Stimulated activated CD8-positive, alpha-beta memory T cell treated with anti-CD3 and anti-CD28 coated beads, Interleukin-4, amount 100 ng/mL, for 24 hours (primary cell): ENCODE measurements around the gene NRG2.

Source experiments
- DNase-seq: peaks from one replicate; pipeline ENCODE4 v3.0.0-alpha.2; 2020; ENCODE audit warnings: low read depth

NRG2 gene

DNA sequence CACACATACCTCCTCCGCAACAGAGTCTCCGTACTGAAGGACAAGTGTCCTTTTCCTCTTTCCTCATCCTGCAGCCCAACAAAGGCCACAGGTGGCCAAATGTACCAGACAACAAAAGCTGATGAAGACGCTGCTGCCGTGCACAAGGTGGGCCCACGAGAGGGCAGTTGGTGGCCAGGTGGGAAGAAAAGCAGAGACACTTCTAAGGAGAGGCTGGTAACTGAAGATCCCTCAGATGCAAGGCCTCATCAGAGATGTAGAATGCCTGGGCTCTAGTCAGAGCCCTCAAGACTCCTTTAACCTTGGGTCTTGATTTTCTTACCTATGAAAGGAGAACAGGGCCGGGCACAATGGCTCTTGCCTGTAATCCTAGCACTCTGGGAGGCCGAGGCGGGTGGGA lies 75.7 kb downstream of the NRG2 start:
- no peak for DNase-seq

DNA sequence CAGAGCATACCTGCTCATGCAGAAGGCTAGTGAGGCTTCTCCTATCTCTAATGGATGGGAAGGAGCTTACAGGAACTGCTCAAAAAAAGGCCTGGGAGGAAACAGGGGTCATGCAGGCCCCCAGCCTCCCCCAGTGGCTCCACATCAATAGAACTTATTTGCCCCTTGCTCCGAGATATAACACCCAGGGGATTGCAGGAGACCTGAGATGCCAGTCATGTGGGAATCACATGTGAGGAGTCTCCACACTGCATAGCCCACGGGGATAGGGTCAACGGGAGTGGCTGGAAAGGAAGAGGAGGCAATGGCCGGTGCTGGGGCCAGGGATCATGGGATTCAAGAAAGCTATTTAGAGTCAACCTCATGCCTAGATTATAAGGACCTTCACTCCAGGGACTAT lies 76.2 kb downstream of the NRG2 start:
- DNase-seq, result no peak

DNA sequence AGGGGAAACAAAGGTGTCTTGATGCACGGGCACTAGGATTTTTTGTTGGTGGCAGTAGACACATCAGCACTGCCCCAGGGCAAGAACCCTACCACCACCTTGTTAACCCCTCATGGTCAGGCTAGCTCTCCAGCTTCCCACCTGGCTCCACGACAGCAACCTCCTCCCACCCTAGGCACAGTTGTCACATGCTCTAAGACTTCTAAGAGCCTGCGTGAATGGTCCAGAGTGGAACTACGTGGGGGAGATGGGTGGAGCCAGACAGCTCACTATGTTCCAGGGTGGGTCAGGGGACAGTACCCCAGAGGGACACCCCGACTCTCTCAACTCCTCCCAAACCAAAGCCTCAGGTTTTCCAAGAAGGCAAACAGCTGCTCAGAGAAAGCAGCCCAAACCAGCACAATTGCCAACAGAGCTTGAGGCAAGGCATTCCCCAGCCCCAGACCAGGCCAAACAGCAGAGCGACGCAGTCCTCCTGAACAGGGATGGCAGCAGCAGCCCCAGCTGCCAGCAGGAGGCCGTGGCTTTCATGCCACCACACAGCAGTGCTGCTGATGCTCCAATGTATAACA lies 78.0 kb downstream of the NRG2 start:
- DNase-seq, result no peak

DNA sequence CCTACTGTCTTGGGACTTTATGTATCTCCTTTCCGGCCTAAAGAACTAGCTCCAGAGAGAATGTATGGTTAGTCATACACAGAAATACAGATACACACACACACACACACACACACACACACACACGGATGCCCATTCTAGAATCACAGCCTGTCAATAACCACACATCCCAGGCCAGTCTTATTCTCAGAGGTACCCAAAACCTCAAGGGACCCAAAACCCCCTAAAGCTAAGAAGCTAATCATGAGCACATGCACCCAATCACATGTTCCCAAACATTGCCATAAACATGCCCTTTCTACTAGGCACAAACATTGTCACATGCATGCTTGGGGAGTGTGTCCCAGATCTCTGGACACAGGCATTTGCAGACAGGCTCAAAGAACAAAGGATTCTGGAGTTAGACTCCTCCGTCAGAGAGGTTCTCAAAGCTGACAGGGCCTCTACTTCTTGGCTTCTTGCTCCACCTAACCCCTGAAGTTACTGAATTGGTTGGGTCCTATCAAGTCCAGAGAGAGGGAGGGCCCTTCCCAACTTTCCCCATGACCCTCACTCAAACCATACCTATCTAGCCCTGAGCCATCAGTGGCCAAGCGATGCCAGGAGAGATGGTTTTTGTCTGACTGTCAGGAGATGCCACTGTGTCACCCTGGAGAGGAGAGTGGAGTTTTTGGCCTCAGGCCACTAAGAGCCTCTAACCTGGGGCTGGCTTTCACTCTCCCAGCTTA lies 78.7 kb downstream of the NRG2 start:
- no peak for DNase-seq

DNA sequence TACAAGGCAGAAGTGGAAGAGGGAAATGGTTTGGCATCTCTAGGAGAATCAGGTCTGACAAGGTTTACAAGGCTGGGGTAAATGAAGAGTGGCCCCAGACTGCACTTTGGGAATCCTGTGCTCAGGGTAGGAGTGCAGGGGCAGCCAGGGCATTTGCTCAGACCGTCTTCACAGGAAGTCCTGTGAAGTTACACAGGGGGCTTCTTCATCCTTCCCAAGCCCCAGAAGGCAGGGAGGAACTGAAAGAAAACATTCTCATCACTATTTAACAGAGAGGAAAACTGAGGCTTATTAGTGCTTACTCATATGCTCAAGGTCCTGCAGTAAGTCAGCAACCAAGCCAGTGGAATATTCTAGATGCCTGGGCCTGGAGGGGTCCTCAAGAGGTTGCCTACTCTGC lies 80.7 kb downstream of the NRG2 start:
- DNase-seq, result no peak

DNA sequence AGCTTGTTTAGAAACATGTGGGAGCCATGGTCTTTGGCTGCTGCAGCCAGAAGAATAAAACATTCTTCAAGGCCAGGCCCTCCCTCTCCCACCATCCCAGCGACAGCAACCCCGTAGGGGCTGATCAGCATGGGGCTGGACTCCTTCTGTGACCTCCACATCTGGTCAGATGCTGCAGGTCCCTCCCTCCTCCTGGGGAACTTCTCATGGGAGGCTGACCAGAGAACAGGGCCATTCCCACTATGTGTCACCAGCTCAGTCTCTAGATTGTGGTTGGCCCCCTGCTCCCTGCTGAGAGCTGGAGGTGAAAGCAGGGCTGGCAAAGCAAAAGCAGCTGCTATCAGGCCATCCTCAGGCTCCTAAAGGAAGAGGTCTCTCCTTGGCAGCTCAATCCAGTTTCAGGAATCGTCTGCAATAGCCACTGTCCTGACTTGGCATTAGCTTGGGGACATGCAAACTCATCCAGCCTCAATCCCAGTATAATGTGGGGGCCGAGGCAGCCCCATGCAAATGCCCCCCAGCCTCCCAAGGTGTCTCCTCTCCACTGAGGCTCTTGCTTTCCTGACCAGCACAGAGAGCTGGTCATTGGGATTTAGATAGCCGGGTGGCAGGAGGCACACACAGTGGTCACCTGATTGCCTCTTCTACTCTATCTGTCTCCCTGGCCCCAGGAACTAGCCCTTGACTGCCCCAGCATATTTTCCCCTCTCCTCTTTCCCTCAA lies 81.5 kb downstream of the NRG2 start:
- no peak for DNase-seq

DNA sequence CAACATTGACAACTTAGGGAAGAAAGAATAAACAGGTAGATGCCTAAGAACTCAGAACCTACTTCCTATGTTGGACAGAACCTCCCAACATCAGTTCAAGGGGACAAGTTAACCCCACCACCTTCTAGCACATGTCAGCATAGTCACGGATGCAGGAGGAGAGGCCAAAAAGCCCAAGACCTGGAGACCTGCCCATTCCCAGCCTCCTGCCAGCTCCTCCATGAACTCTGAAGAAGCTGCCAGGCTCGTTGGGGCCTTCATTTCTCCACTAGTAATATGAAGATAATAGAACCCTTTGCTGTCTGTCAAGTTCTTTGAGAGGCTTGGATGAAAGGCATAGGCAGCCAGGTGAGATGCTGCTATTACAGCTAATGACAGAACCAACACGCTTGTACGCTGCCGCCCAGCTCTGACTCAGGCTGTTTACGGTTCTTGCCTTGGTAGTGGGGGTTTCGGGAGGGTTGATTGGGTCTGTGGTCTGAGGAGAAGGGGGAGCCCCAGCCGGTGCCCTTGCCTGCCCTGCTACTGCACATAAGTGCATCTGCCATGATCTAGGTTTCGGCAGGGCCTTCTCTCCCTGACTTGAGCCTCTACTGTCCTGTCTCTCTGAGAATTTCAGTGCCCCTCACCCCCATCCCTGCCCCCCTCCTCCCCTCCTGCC lies 82.2 kb downstream of the NRG2 start:
- DNase-seq, result no peak

DNA sequence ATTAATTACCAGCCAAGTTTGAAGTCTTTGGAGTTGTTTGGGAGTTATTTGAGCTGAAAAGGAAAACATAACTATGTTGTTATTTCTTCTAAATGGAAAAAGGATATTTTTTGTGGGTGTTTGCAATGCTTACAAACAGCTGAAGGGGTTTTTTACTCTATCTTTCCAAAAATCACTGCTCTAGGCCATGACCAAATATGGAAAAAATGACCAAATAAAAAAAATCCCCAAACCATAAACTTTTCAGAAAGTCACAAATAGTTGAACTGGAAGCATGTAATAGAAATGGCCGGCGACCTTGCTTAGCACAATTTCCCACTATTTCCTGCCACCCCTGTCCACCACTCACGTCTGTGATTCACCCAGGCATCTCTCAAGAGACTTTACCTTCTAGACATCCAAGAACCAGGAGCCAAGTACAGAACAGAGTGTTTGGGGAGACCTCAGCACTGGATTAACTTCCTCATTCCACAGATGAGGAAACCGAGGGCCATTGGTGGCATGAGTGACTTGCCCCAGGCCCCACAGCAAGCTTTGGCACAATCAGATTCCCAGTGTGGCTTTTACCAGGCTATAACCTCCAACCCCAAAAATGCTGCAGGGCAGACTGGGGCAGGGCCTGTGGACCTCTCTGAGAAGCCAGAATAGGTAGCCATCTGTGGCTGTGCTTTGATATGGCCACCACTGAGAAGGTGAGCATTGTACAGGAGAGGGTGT lies 84.5 kb downstream of the NRG2 start:
- no peak for DNase-seq

DNA sequence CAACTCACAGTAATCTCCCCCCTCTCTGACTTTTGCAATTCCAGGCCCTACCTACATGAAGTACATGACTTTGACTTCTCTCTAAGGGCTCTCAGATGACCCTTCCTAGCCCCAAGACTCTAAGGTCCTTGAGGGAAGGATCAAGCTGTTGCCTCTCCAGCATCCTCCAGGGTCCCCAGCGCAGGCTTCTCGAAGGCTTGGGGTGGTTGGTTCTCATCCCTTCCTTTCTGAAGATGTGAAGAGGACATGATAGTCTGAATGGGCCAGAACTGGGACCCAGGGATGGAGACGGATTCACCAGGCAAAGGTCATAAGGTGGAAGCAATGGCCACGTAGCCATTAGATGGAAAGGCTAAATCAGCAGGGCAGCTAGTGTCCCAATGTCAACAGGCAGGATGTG lies 86.8 kb downstream of the NRG2 start:
- DNase-seq, result no peak

DNA sequence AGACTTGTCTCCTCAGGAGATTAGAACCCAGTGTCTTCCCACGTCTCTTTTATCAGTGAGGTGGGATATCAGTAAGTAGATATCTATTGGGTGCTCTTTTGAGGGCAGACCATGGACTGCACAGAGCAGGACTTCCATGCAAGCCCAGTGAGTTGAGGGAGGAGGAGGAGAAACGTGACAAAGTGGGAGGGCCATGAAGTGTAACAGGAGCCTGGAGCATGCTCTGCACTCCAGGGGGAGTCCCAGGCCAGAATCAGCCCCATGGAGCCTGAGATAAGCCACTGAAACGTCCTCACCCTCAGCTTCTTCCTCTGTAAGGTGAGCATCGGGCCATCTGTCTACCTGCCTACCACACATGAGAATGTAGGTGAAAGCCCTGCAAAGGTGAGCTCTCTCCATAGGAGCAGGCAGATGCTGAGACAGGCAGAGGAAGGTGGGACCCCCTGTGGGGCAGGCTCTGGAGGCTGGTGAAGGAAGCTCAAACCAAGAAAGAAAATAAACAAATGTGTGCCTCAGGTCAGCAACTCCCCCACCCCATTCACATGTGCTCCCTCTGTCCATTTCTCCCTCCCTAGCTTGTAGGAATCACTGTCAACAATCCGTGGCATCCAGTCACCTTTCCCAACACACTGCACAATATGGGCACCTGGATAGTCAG lies 87.4 kb downstream of the NRG2 start:
- DNase-seq, result no peak

DNA sequence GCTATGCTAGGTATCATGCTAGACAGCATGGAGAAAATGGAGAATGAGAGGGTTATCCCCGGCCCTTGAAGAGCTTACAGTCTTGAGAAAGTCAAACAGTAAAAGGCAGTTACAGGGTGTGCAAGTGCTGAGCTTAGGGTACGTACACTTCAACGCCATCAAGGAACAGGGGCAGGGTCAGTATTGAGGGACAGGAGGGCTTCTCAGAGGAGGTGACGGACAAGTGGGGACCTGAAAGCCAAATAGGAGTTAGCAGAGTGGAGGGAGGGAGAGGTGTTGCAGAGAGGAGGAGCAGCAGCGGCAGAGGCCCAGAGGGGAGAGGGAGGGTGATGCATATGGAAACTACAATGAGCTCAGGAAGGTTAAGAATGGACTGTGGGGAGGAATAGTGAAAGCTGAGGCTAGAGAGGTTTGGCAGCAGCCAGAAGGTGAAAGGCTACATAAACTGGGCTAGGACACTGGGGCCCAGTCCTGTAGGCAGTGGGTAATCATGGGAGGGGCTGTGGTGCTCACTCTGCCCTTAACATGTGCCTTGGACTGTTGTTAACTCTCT lies 88.0 kb downstream of the NRG2 start:
- DNase-seq, result no peak

DNA sequence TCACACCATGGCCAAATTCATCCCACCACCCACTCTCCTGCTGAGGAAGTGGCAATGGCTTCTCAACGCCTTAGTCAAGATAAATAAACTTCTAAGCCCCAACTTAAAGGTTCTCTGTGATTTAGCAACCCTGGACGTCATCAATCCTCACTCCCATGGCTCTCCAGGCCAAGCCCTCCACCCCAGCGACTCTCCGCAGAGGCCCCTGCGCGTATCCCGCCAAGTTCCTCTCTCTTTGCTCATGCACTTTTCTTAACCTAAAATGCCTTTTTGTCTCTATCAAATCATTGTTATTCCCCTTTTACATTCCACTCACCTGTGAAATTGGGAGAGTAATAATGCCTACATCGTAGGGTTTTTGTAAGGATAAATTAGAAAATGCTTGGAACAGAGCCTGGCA lies 88.6 kb downstream of the NRG2 start:
- no peak for DNase-seq

DNA sequence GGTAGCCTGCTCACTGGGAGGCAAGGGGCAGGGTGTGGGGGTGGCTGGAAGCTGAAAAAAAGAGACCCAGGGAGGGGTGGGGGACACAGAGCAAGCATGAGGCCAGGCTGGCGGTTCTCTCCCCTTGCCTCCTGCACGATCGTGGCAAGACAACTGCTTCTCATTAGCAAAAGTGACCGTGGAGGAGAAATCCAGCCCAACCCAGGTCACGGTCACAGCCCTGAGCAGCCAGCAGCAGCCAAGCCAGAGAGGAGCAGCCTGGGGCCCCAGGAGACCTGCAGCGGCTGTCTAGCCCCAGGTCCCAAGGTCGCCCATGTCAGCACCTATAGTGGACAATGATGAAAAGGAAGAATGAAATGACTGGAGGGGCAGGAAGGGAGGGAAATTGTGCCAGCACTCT lies 89.1 kb downstream of the NRG2 start:
- DNase-seq, result no peak

DNA sequence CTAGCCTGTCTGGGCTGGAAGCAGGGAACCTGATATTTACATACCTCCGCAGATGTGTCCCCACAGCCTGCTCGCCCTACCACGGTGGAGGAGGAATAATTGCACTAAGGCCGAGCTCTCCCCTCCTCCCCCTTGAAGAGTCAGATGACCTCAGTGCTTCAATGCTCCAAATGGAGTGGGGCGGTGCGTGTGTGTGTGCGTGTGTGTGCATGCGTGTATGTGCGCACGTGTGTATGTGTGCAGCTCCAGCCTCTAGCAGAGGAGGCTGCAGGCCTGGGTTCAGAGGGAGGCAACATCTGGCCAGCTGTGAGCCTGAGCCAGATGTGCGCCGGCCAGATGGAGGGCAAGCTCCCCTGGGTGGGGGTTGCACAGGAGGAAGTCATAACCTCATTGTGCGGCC lies 90.5 kb downstream of the NRG2 start:
- DNase-seq, result no peak

DNA sequence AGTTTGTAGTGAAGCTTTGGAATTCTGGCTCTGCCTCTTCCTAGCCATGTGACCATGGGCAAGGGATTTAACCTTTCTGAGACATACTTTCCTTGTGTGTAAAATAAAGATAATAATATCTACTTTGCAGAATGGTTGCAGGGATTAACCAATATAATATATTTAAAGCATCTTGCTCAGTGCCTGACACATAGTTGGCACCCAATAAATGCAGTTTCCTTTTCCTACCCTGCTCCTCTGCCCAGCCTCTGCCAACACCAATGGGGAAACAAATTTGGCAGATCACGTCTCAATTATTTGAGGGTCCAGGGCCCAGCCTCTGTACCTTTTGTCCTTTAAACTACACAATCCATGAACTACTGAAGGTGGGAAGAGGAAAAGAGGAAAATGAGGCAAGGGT lies 91.1 kb downstream of the NRG2 start:
- DNase-seq, result no peak

DNA sequence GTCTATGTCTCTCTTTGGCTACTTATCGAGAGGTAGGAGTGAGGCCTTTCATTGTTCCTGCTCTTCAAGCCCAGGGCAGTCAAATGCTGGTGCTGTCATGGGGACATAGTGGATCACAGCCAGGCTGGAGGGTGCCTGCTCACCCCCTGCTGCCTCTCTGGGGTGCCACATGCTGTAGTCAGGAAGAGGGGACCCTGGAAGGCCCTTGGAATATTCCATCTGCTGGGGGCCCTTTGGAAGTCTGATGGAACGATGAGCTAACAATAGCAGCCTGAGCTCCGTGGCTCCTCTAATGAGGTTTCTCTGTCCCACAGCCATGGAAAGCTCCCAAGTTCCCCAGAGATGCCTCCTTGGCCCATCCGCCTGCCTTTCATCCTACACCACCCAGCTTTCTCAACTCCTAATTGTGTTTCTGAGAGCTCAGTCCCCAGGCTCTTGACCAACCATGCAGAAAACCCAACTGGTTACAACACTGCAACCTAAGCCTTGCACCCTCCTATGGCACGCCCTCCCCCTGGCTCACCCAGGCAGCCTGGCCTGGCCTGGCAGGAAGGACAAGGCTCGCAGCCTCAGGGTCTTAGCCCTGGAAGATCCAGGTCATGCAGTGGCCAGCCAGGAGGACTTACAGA lies 91.7 kb downstream of the NRG2 start:
- no peak for DNase-seq

DNA sequence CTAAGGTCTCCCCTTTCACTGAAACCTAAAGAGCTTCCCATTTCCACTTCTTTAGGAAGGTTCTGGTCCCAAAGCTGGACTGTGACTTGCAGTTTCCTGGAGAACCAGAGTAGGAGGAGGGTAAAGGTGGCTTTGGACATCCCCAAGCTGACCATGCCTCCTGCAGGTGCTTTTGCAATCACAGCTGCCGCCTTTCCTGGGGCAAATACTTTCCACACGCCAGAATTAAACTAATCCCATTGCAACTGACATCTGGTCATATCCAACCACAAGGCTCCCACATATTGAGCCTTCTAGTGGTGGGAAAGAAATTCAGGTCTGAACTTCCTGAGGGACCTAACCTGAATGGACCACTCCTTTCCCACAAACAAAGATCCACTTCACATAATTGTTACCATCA lies 92.7 kb downstream of the NRG2 start:
- no peak for DNase-seq

DNA sequence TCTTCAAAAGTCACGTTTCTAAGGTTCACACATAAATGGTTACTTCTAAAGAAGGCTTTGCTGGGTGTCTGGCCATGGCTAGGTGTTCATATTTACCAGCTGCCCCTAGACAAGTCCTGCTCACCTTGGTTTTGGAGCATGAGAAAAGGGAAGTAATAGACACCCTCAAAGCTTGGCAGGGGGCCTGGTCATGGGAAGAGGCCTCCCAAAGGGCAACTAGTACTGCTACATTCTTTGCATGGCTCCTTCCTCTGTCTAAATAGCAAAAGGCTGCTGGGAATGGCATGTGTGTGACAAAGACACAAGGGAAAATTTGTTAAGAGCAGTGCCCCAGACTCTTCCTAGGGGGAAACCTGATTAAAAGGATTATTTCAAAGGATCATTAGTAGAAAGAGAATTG lies 93.4 kb downstream of the NRG2 start:
- no peak for DNase-seq

DNA sequence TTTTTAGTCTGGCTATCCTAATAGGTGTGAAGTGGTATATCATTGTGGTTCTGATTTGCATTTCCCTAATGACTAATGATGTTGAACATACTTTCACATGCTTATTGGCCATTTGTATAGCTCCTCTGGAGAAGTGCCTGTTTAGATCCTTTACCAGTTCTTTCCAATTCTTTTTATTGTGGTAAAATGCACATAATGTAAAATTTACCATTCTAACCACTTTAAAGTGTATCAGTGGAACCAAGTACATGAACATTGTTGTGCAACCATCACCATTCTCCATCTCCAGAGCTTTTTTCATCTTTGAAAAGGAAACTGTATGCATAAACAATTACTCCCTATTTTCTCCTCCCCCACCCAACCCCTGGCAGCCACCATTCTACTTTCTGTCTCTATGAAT lies 95.4 kb downstream of the NRG2 start:
- DNase-seq, result no peak

DNA sequence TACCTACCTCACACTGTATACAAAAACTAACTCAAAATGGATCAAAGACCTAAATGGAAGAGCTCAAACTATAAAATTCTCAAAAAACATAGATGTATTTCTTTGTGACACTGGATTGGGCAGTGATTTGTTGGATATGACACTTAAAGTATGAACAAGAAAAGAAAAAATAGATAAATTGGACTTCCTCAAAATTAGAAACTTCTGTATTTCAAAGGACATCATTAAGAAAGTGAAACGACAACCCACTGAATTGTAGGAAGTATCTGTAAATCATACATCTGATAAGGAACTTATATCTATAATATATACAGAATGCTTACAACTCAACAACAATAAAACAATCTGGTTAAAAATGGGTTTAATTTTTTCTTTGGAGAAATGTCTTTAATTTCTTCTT lies 96.7 kb downstream of the NRG2 start:
- no peak for DNase-seq

DNA sequence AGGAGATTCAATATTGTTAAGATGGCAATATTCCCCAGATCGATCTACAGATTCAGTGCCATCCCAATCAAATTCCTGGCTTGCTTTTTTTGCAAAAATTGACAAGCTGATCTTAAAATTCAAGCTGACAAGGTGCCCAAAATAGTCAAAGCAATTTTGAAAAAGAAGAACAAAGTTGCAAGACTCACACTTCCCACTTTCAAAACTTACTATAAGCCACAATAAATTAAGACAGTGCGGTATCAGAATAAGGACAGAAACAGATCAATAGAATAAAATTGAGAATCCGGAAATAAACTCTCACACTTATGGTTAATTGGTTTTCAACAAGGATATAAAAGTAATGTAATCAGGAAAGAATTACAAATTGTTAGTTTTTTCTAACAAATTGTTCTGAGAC lies 97.1 kb downstream of the NRG2 start:
- DNase-seq, result no peak
